ENCODE measurements around the gene STIM2.
A peak's percentile ranks its signal among the peaks of the same experiment; 100 is the strongest.
"Not testable (repeated sequence)": the region's sequence is repeated elsewhere in the genome, so short reads cannot be mapped to it uniquely, and the experiment has no call there.

The STIM2 gene

DNA sequence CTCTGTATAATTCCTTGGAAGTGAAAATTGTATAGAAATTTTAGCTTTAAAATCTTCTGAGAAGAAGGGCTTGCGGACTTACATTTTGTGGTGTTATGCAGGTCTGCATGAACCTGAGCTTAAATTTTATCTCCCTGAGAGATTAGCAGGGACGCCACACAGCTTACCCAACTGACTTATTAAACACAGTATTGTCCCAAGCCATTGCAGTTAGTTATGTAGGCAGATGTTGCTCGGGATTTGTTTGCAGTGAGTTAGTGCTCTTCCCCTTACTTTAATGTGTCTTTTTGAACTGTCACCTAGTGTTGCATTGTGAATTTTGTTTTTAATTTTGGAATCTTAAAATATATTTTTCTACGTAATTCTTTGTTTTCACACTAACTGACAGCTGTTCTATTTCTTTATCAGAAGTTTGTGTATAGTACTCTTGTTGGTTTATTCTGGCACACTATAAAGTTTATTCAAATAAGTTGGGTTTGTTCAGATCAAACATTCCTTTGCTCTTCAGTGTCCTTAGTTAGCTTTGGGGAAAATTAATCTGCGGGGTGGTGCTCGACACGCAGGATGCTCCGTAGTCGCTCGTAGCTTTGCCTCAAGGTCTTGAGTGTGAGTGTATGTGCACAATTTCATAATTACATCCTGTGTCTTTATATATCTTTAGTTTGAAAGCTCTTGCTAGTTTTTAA lies 145.4 kb downstream of the STIM2 start:
- no peak for DNase-seq

DNA sequence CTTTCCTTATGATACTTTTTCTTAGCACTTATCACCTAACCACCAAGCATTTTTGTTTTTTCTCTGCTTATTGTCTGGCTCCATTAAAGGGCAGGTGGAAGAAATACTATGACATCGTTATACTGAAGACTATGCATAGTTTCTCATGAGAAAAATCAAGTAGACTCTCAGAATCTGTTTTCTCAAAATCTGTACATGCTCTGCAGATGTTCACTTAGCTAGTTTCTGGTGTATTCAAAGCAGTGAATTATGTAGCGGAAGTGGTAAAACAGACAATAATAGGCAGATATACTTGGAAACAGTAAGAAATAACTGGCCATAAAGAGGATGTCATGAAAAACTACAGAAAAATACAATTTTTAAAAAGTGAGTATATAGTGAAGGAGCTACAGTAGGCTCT lies 146.0 kb downstream of the STIM2 start:
- DNase-seq: no peak

DNA sequence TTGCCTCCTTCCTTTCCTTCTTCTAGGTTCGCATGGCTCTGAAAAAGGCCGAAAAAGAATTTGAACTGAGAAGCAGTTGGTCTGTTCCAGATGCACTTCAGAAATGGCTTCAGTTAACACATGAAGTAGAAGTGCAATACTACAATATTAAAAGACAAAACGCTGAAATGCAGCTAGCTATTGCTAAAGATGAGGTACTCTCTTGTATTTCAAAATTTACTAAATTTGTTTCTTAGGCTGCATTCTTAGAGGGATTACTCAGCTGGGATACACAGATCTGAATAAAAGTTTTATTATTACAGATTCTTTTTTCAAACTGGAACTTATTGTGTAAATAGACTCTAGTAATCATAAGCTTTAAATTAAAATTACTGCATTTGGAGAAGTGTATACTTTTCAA lies 146.9 kb downstream of the STIM2 start:
- DNase-seq: no peak

DNA sequence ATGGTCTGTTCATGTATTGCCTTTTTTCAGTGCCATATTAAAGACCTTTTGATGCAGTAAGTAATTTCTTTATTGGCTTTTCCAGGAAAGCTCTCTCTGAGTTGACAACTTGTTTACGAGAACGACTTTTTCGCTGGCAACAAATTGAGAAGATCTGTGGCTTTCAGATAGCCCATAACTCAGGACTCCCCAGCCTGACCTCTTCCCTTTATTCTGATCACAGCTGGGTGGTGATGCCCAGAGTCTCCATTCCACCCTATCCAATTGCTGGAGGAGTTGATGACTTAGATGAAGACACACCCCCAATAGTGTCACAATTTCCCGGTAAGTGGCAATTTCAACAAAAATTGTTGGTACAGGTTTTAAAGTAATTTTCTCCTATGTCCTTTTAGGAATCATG lies 148.0 kb downstream of the STIM2 start:
- DNase-seq: peak; percentile 95

DNA sequence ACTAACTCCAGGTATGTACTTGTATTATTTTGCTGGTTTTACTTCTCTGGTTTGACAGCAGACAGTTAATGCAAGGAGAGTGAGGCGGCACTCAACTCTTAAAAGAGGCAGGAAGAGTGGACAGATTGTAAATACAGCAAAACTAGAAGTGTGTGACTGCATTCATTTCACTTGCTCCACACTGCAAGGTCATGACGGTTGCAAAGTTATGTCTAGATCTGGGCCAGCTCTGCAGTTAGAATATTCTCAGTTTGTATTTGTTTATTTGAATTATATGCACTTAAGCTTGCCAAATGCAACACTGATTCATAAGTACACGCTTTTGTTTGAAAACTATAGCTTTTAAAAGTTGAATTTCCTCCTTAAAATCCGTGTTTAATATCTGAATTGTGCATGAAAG lies 148.9 kb downstream of the STIM2 start:
- no peak for DNase-seq

DNA sequence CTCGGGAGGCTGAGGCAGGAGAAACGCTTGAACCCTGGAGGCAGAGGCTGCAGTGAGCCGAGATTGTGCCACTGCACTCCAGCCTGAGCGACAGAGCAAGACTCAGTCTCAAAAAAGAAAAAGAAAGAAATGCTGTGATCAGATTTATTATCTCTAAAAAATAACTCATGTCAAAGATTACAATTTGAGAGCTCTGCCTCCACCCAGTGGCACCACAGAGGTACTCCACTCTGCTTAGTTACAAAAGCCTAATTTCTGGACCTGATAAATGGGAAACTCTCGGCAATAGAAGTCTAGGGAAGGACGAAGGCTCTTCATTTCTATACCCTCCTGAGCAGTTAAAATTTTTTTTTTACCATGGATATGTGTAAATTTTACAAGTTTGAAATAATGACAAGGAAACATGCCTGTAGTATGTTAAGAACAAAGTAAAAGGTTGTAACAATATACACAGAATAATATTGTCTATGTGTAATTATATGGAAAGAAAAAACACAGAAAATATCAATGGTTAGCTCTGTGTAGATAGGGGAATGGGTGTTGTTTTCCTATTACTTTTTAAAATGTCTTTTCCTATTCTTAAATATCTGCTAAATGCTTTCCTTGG lies 149.8 kb downstream of the STIM2 start:
- peak; percentile 85 for DNase-seq

DNA sequence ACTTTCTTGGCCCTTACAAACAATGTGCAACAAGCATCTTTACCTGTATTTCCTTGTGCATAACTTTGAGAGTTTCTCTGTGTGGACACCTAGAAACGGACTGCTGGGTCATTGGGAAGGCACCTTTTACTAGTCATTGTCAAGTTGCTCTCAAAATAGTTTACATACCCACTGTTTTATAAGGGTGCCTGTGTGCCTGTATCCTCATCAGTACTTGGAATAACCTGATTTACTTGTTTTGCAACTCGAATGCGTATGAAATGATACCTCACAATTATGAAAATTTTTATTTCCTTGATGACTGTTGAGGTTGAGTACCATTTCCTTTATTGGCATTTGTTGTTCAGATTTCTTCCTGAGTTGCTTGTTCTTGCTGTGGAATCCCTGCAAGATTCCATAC lies 150.8 kb downstream of the STIM2 start:
- no peak for DNase-seq

DNA sequence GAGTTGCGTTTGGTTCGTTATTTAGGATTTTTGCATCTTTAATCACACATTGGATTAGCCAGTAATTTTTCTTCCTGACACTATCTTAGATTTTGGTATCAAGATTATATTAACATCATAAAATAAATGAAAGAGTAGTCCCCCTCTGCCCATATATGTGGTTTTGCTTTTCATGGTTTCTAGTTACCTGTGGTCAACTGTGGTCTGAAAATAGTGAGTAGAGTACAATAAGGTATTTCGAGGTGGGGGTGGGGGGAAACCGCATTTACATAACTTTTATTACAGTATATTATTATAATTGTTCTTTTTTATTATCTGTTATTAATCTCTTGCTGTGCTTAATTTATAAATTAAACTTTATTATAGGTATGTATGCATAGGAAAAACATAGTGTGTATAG lies 152.4 kb downstream of the STIM2 start:
- no peak for DNase-seq

DNA sequence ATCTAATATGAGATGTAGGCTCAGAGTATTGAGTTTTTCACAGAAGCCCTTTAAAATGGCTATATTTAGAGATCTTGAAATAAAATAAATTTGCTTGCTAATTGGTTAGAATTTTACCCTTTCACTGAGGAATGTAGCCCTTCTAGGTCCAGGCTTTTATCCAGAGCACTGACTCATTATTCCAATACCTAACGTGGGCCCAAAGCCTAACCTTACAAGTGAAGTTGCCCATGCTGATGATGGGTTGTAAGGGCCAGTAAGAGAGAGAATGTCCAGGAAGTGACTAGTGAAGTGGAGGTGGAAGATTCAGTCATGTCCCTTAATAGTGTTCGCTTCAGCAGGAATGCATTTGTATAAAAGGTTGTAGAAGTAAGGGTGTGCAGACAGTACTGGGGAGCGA lies 155.9 kb downstream of the STIM2 start:
- DNase-seq: no peak

DNA sequence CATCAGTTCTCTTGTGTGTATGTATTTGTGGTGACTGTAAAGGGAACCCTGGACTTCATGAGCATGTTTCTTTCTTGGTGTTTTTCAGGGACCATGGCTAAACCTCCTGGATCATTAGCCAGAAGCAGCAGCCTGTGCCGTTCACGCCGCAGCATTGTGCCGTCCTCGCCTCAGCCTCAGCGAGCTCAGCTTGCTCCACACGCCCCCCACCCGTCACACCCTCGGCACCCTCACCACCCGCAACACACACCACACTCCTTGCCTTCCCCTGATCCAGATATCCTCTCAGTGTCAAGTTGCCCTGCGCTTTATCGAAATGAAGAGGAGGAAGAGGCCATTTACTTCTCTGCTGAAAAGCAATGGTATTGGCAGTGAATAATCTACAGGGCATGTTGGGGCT lies 157.0 kb downstream of the STIM2 start:
- no peak for DNase-seq

DNA sequence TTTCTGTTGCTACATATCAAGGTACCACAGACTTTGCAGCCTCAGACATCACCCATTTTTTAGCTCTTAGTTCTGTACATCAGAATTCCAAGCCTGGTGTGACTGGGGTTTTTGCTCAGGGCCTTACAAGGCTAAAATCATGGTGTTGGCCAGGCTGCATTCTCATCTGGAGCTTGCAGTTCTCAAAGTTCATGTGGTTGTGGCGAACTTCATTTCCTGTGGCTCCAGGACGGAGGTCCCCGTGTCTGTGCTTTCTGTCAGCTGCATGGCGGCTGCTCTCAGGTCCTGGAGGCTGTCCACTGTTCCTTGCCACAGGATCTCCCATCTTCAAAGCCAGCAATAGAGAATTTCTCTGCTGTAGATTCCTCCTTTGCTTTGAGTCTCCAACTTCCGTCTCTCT lies 157.4 kb downstream of the STIM2 start:
- no peak for DNase-seq

DNA sequence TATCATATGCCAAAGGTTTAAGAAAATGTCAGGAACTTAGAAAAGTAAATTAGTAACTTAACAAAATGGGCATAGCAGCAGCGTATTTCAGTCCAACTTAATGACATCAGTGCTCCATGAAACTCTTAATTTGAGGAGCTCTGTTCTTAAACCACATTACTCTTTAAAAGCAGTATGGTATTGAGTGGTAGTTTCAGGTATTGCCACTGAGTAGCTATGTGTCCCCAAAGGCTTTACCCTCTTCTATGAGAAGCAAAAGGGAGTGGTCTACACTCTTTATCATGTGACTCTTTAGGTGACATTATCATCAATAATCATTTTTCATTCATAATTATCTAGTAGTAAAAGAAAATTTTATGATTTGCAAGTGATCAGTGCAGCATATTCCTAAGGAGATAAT lies 158.3 kb downstream of the STIM2 start:
- DNase-seq: no peak

DNA sequence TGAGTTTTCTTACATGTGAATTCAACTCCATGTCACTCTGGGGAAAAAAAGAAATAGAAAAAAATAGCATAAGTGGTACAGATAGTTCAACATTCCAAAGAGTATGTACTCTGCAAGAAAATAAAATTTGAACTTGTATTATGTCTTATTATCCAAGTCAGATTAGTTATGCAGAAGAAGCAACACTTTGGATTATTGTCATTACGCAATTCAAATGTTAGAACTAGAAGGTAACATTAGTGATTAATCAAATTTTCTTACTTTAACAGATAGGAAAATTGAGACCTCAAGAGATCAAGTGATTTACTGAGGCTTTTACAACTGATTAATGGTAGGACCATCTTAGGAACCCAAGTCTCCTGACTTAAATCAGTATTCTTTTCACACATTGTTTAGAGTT lies 159.1 kb downstream of the STIM2 start:
- no peak for DNase-seq

DNA sequence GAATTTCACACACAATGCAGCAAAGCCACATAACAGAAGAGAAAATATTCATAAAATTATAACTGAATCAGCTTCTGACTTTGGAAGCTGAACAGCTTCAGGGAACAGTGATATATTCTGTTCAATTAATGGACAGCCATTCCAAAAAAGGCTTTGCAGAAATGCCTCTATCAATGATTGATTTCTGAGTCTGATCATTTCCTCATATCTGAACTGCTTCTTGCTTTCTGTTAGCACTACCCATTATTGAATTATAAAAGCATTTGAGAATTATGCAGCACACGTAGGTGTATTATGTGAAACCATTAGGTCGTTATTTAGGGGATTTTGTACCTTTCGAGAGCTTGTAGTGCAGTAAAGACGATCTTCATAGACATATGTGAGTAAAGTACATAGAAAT lies 159.6 kb downstream of the STIM2 start:
- DNase-seq: no peak

DNA sequence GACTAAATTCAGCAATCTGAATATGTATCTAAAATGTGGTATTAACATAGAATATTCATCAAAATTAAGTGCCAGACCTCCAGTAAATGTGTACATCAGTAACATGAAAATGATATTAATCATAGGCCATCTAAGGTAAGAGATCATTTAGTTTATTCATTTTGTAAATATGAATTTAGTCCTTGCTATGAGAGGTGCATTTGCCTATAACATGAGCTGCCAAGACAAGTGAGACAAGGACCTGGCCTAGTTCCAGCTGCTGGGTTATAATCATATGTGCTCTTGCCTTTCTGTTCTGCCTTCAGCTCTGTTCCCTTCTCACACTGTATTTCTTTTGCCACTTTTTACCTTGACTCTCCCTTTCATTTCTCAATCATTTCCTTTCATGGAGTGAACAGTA lies 160.0 kb downstream of the STIM2 start:
- DNase-seq: no peak

DNA sequence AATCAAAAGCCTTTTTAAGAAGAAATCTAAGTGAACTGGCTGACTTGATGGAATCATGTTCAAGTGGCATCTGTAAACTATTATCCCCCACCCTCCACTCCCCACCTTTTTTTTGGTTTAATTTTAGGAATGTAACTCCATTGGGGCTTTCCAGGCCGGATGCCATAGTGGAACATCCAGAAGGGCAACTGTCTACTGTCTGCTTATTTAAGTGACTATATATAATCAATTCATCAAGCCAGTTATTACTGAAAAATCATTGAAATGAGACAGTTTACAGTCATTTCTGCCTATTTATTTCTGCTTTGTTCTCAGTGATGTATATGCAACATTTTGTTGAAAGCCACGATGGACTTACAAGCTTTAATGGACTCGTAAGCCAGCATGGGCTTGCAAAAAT lies 162.3 kb downstream of the STIM2 start:
- DNase-seq: no peak

DNA sequence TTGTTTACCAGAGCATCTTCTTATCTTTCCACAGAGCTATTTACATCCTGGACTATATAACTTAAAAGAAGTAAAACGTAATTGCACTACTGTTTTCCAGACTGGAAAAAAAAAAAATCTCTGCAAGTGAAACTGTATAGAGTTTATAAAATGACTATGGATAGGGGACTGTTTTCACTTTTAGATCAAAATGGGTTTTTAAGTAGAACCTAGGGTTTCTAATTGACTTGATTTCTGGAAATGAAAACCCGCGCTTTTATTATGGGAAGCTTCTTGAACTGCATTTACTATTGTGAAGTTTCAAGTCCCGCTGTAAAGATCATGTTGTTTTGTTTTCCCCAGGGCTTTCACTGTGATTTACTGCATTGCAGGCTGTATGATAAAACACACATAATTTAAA lies 162.7 kb downstream of the STIM2 start:
- no peak for DNase-seq

DNA sequence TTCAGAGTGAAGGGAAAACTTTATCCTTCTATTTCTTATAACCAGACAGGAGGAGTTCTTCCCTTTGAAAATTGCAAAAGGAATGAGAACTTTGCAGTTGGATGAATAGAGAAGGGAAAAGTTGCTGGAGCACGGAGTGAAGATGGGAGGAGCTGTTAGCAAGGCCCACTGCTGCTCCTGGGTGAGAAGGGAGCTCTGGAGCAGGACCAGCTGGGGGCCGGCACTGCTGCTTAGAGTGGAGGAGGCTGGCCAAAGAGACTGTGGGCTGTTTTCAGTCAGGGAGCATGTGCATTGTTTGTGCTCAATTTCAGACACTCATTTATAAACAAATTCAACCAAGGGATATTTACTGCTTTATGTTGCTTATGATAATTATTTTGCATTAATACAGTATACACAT lies 164.2 kb downstream of the STIM2 start:
- no peak for DNase-seq

DNA sequence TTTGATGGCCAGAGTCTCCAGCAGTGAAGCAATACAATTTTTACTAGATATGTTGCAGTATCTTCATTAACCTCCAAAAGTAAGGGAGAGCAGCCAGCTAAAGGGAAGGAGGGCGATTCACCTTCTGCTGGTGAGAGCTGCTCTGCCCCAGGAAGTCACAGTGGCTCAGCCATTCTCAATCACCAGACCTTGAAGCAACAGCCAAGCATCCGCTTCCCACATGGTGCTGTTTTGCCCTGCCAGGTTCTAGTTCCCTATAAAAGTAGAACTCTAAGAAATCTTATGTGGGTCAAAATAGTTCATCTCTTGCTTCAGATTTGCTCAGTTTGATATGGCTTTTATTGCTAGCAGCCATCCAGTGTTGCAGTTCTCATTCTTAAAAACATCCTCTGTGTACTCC lies 166.8 kb downstream of the STIM2 start:
- DNase-seq: no peak

DNA sequence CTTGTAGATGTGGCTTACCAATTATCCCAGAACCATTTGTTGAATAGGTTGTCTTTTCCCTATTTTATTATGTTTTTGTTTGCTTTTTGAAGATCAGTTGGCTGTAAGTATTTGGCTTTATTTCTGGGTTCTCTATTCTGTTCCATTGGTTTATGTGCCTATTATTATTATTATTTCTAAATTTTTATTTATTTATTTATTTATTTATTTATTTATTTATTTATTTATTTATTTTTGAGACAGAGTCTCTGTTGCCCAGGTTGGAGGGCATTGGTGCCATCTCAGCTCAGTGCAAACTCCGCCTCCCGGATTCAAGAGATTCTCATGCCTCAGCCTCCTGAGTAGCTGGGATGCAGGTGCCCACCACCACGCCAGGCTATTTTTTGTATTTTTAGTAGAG lies 174.5 kb downstream of the STIM2 start:
- not testable (repeated sequence) for DNase-seq

DNA sequence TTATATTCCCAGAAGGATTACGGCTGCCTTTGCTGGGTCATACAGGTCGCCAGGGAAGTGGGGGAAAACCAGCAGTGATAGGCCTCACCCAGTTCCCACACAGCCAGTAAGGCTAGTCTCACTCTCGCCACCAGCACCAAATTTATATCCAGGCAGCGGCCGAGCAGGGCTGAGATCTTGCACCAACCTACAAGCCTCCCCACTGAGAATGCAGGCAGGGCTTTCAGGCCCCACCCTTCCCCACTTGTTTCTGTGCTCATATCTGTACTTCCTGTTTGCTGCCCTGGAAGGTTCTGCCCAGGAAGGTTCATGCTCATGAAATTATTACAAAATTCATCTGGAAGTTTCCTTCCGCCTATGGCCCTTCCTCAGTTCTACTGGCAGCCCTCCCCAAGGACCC lies 179.7 kb downstream of the STIM2 start:
- no peak for DNase-seq

DNA sequence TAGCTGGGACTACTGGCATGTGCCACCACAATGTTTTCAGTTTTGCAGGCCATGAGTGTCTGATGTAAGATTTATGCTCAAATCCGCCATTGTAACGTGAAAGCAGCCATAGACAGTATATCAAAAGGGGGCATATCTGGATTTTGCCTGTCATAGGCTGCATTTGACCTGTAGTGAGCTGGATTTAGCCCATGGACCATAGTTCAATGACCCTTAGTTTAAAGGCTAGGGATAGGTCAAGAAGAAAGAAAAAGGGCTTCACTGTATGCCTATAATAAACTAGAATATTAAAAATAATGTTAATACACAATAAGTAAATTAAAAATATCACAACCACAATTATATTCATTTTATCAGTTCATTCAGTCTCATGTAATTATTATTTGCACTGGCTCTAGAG lies 181.8 kb downstream of the STIM2 start:
- no peak for DNase-seq

DNA sequence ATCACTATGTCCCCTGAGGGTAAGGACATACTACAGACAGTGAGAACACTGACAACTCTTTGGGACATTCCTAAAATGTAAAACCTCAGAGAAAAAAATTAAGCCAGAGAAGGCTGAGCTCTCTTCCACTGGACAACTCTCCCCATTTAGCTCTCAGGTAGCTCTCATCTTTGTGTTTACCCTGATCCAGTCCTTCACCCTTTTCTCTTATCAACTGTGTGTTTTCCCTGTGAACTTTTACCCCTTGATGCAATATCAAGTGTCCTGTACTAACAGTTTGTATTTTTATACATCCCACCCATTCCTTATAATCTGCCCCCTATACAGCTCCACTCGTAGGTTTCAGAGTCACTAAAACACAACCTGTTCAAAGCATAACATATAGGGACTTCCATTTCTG lies 182.6 kb downstream of the STIM2 start:
- no peak for DNase-seq

DNA sequence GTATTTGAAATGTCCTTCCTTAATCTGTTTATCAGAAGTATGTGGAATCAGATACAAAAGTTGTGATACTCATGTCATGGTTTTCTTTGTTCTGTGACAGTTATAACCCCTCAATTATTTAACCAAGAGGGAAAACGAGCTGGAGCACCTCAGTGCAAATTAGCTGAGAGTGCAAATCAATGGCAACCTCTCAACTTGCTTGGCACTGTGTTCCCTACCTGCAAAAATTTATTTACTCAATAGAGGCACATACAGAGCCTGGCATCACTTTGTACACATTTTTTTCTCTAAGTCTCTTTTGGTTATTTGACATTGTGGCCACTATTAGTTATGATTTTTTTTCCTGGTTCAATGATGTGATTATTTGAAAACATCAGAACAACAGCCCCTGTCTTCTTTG lies 186.2 kb downstream of the STIM2 start:
- no peak for DNase-seq
